Uterus (tissue), 4 donors: Measurements from ENCODE around the gene CWC22. TPM values are rescaled to one million over a fixed set of nuclear protein-coding genes. Genes with fewer than 3 reads are reported as not detected.
"Not testable (repeated sequence)": the region's sequence is repeated elsewhere in the genome, so short reads cannot be mapped to it uniquely, and the experiment has no call there.

Source experiments
- DNase-seq, 2 donors: peaks; one replicate each; pipeline ENCODE4 v3.0.0-alpha.2; 2019 to 2020
- H3K27ac ChIP-seq, 2 donors: fragments of 200-600 bp; sonication (generic); 1 replicate in 1 of 2; 2 replicates in 1 of 2; pipeline ENCODE4 v1.5.1; 2016 to 2018
- H3K27me3 ChIP-seq, 2 donors: fragments of 200-600 bp; sonication (generic); one replicate each; pipeline ENCODE4 v1.5.1; 2018 to 2019; ENCODE audit warnings: control low read depth in 1 of 2
- H3K36me3 ChIP-seq, 2 donors: fragments of 200-600 bp; sonication (generic); one replicate each; pipeline ENCODE4 v1.5.1; 2019; ENCODE audit warnings: control low read depth in 1 of 2
- H3K4me1 ChIP-seq, 2 donors: fragments of 200-600 bp; sonication (generic); one replicate each; pipeline ENCODE4 v1.5.1; 2018 to 2019; ENCODE audit warnings: control low read depth in 1 of 2
- H3K4me3 ChIP-seq, 2 donors: fragments of 200-600 bp; sonication (generic); 1 replicate in 1 of 2; 2 replicates in 1 of 2; pipeline ENCODE4 v1.5.1; 2018 to 2019; ENCODE audit warnings: mild to moderate bottlenecking in 1 of 2
- H3K9me3 ChIP-seq, 2 donors: fragments of 200-600 bp; sonication (generic); one replicate each; pipeline ENCODE4 v1.5.1; 2019; ENCODE audit warnings: control low read depth in 1 of 2
- POLR2A ChIP-seq, 2 donors: fragments of 450-650 bp; IDR thresholded peaks; one replicate each; pipeline ENCODE4 v1.6.1; 2016; ENCODE audit warnings: antibody characterized with exemption in 2 of 2, mild to moderate bottlenecking in 1 of 2, moderate library complexity in 1 of 2
- intact Hi-C: fragments of 100-400 bp; cut with DNase I; formaldehyde crosslinking; loops from one replicate; pipeline ENCODE4 v1.15.1; 2023; ENCODE audit warnings: low total_unique reads
- total RNA-seq, 4 donors: library from RNA; depleted of rRNA in 3 of 4; stranded (reverse); fragments of >200 nt in 3 of 4; gene quantifications; one replicate each; pipeline versions ENCODE4 v1.1.0 to v1.2.4, GENCODE V29; 2014 to 2023
- TF ChIP-seq, protein P1 (sequence below), 4 experiments: fragments of 200-600 bp in 2 of 4; fragments of 450-650 bp in 2 of 4; sonication (generic) in 2 of 4; IDR thresholded peaks; one replicate each; pipeline ENCODE4 v1.5.1; 2016 to 2019; ENCODE audit warnings: antibody characterized with exemption in 4 of 4, mild to moderate bottlenecking in 2 of 4, moderate library complexity in 1 of 4
- donor health status: DM: yes; HTN: yes; CAD: no.

The CWC22 gene
- total RNA-seq, 4 donors from 2014 or later, result 7.7 to 40.0 (median 25.0) TPM

DNA sequence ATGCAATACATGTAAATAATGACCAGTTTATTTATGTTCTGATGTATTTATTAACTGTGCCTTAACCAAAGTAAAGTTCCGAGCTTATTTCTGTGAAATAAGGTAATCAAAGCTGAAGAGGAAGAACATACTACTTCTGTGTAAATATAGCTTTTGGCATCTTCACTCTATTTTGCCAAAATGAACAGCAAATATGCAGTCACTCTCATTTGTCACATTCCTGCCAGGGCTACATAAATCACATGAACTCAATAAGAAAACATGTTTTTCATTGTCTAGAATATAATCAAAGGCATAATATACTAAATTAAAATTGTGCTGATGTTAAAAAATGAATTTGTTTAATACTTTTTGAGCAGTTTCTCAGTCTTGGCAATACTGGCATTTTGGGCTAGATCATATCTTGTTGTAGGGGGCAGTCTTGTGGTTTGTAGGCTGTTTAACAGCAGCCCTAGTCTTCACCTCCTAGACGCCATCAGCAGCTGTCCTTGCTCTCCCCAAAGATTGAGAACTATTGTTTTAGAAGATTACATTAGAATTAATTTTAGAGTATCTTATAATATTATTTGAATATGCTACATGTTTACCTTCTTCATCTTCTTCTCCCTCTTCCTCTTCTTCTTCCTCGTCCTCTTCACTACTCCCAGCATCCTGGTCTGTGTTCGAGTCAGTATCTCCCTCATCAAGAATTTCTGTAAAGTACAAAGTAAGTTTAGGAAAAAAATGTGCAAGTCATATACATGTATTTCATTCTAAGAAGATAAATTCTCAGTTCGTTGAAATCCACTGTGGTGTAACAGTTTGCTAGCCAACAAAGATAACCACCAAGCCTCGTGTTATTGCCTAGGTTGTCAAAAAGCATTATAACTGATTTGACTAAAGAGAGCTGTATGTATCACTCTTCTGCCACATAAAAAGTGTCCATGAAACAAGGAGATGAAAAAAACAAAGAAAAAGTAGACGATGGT, 41.5 kb downstream of the CWC22 start:
- Histone ChIP-seq H3K36me3 (no peaks in the 10 kb centered on the region), H3K4me3 (no peak overlapping the region), H3K4me1 (no peaks in the 10 kb centered on the region), H3K9me3 (no peaks in the 10 kb centered on the region), H3K27me3 (no peaks in the 10 kb centered on the region), H3K27ac (no peak overlapping the region)
- intact Hi-C loops, result no loop called here
- DNase-seq, result no peak
- TF ChIP-seq, protein P1, sequence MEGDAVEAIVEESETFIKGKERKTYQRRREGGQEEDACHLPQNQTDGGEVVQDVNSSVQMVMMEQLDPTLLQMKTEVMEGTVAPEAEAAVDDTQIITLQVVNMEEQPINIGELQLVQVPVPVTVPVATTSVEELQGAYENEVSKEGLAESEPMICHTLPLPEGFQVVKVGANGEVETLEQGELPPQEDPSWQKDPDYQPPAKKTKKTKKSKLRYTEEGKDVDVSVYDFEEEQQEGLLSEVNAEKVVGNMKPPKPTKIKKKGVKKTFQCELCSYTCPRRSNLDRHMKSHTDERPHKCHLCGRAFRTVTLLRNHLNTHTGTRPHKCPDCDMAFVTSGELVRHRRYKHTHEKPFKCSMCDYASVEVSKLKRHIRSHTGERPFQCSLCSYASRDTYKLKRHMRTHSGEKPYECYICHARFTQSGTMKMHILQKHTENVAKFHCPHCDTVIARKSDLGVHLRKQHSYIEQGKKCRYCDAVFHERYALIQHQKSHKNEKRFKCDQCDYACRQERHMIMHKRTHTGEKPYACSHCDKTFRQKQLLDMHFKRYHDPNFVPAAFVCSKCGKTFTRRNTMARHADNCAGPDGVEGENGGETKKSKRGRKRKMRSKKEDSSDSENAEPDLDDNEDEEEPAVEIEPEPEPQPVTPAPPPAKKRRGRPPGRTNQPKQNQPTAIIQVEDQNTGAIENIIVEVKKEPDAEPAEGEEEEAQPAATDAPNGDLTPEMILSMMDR (IDR thresholded peaks at IDR 0.05), result no peak
- no peak for TF ChIP-seq POLR2A (IDR thresholded peaks at IDR 0.05)

DNA sequence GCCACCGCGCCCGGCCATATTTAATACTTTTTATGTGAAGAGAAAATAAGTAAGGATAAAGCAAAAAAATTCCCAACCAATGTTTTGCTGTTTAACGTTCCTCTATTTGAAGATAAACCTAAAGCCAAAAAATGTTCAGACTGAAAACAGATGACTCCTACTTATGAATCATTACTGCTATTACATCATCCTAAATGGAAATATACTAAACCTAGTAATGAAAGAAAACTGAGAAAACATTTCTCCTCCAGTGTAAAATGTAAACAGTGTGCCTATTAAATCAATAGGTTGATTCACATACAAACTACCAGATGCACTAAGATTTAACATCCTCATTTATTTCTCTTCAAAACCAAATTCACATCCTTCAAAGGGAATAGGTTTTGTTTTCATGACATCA, 43.5 kb downstream of the CWC22 start:
- Histone ChIP-seq H3K27ac (peak overlapping the region in 1 of 2 donors; percentile 27), H3K36me3 (no peaks in the 10 kb centered on the region), H3K27me3 (no peaks in the 10 kb centered on the region), H3K4me3 (no peak overlapping the region), H3K9me3 (no peaks in the 10 kb centered on the region), H3K4me1 (no peaks in the 10 kb centered on the region)
- DNase-seq, result no peak
- intact Hi-C loops, result no loop called here
- no peak for TF ChIP-seq POLR2A (IDR thresholded peaks at IDR 0.05)
- TF ChIP-seq, protein P1 (IDR thresholded peaks at IDR 0.05), result no peak

DNA sequence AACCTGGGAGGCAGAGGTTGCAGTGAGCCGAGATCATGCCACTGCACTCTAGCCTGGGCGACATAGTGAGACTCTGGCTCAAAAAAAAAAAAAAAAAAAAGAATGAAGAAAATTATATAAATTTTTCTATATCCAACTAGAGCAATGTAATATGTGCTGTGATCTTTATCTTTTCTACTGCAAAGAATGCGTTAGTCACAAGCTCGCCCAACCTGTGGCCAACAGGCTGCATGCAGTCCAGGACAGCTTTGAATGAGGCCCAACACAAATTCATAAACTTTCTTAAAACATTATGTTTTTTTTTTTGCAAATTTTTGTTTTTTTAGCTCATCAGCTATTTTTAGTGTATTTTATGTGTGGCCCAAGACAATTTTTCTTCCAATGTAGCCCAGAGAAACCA, 48.8 kb downstream of the CWC22 start:
- H3K9me3 ChIP-seq, DNase-seq, H3K36me3 ChIP-seq, H3K4me1 ChIP-seq, H3K4me3 ChIP-seq, H3K27ac ChIP-seq, H3K27me3 ChIP-seq, intact Hi-C loops: not testable (repeated sequence)

DNA sequence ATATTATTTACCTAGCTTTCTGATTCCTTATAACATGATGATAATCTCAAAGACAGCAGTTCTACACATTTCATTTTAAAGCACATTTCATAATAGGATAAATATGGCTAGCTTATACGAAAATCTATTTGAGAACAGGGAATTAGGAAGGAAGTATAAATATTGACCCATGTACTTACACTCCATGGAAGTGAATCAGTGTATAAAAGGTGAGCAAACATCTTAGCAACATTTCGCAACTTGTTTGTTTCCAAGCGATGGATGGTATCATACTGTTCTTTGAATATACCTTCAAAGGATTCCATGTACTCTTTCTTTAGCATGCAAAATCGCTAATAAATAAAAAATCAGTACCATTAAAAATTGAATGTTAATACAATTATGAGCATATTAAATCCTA, 53.1 kb downstream of the CWC22 start:
- Histone ChIP-seq H3K4me1 (no peaks in the 10 kb centered on the region), H3K27me3 (no peaks in the 10 kb centered on the region), H3K27ac (no peak overlapping the region), H3K36me3 (no peaks in the 10 kb centered on the region), H3K4me3 (no peak overlapping the region), H3K9me3 (no peaks in the 10 kb centered on the region)
- intact Hi-C loops, result no loop called here
- DNase-seq, result no peak
- no peak for TF ChIP-seq POLR2A (IDR thresholded peaks at IDR 0.05)
- TF ChIP-seq, protein P1 (IDR thresholded peaks at IDR 0.05), result no peak

DNA sequence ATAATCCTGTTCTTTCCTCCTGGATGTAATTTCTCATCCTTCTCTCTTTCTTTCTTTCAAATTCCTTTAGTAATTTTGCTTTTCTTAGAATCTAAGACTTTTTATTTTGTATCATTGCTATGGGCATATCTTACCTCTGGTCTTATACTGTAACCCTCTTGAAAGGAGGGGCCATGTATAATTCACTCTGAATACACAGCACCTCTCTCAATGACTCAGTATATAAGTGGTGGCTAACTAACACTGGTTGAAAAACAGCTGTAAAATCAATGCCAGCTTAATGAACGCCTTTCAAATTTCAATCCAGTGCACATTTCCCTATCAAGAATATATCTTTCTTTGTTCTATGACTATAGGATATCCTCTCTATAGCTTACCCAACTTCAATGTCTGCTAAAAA, 53.7 kb downstream of the CWC22 start:
- Histone ChIP-seq H3K4me3 (no peak overlapping the region), H3K27ac (no peak overlapping the region), H3K9me3 (no peaks in the 10 kb centered on the region), H3K4me1 (no peaks in the 10 kb centered on the region), H3K36me3 (no peaks in the 10 kb centered on the region), H3K27me3 (no peaks in the 10 kb centered on the region)
- no peak for DNase-seq
- TF ChIP-seq, protein P1 (IDR thresholded peaks at IDR 0.05), result no peak
- TF ChIP-seq POLR2A (IDR thresholded peaks at IDR 0.05), result no peak
- intact Hi-C loops, result no loop called here
